GM12891 (cell line): Measurements from ENCODE around the gene PDE8A.

Experiments used
- PAX5 ChIP-seq: IDR thresholded peaks from 2 replicates; pipeline ENCODE4 v1.6.1; 2011; ENCODE audit warnings: low read length, moderate library complexity, mild to moderate bottlenecking; ENCODE audit not compliant: insufficient read depth, severe bottlenecking
- POLR2A ChIP-seq: IDR thresholded peaks from 2 replicates; pipeline ENCODE4 v1.6.1; 2011; ENCODE audit warnings: low read depth, low read length, control low read depth
- POLR2AphosphoS5 ChIP-seq: IDR thresholded peaks from 2 replicates; pipeline ENCODE4 v1.6.1; 2011; ENCODE audit warnings: low read depth, low read length, control low read depth
- TAF1 ChIP-seq: IDR thresholded peaks from 2 replicates; pipeline ENCODE4 v1.6.1; 2011; ENCODE audit warnings: low read depth, low read length, control low read depth

- TF ChIP-seq POLR2AphosphoS5 (no peak), POLR2A (no peak), TAF1 (no peak), PAX5 (no peak)
Measured at GRCh38 chr15:85171736-85172135, 190.1 kb downstream of the PDE8A start.
